HepG2 (cell line): Measurements from ENCODE around the gene TLNRD1. TPM values are rescaled to one million over a fixed set of nuclear protein-coding genes. Genes with fewer than 3 reads are reported as not detected.

Experiments
- AGO2 ChIP-seq: fragments of 200-400 bp; formaldehyde crosslinking; optimal IDR thresholded peaks from 2 replicates; pipeline ENCODE3; 2017; ENCODE audit warnings: mild to moderate bottlenecking, low read depth, low read length, moderate library complexity
- ATF3 ChIP-seq: sonication (generic); formaldehyde crosslinking; IDR thresholded peaks from 2 replicates; pipeline ENCODE4 v1.4.0; 2020; ENCODE audit warnings: missing genetic modification reagents
- ATF4 ChIP-seq, 2 experiments: fragments of 450-650 bp in 1 of 2; sonication (generic) in 1 of 2; formaldehyde crosslinking; IDR thresholded peaks; 2 replicates each; pipeline versions ENCODE4 v1.5.0 to v1.8.0; 2020 to 2022; ENCODE audit warnings: mild to moderate bottlenecking in 1 of 2, missing genetic modification reagents in 1 of 2
- ATF6 ChIP-seq: sonication (generic); formaldehyde crosslinking; conservative IDR thresholded peaks from 2 replicates; pipeline ENCODE4 v1.4.0; 2020; ENCODE audit warnings: missing genetic modification reagents
- CREB1 ChIP-seq, 2 experiments: fragments of 450-650 bp in 1 of 2; IDR thresholded peaks; 2 replicates each; pipeline ENCODE4 v1.6.1; 2016 to 2017; ENCODE audit warnings: control low read depth in 1 of 2, mild to moderate bottlenecking in 1 of 2, missing compliant biosample characterization in 1 of 2, missing genetic modification characterization in 1 of 2
- EHMT2 ChIP-seq: fragments of 200-600 bp; sonication (generic); IDR thresholded peaks from 2 replicates; pipeline ENCODE4 v1.7.0; 2017; ENCODE audit warnings: antibody characterized with exemption, low read depth, low read length, borderline replicate concordance
- ELF1 ChIP-seq: sonication (generic); formaldehyde crosslinking; IDR thresholded peaks from 2 replicates; pipeline ENCODE4 v1.4.0; 2020; ENCODE audit warnings: missing genetic modification reagents
- FOXO1 ChIP-seq: sonication (generic); formaldehyde crosslinking; IDR thresholded peaks from 2 replicates; pipeline ENCODE4 v1.4.0; 2020; ENCODE audit warnings: missing genetic modification reagents
- GATAD1 ChIP-seq: IDR thresholded peaks from 2 replicates; pipeline ENCODE4 v1.6.1; 2016; ENCODE audit warnings: missing genetic modification reagents, missing compliant biosample characterization
- KLF9 ChIP-seq: IDR thresholded peaks from 2 replicates; pipeline ENCODE4 v1.6.1; 2016; ENCODE audit warnings: low read depth
- MAZ ChIP-seq, 2 experiments: sonication (generic) in 1 of 2; formaldehyde crosslinking in 1 of 2; IDR thresholded peaks; 2 replicates each; pipeline versions ENCODE4 v1.5.0 to v1.6.1; 2012 to 2020; ENCODE audit warnings: low read depth in 2 of 2, mild to moderate bottlenecking in 2 of 2, borderline replicate concordance in 1 of 2, improper control_type of control experiment in 1 of 2, low read length in 1 of 2, missing genetic modification reagents in 1 of 2, moderate library complexity in 1 of 2
- MIXL1 ChIP-seq: IDR thresholded peaks from 2 replicates; pipeline ENCODE4 v1.6.1; 2016
- RARA ChIP-seq: IDR thresholded peaks from 2 replicates; pipeline ENCODE4 v1.6.1; 2016; ENCODE audit warnings: missing genetic modification reagents, missing compliant biosample characterization
- RBM39 ChIP-seq: fragments of 200-400 bp; formaldehyde crosslinking; IDR thresholded peaks from one replicate; pipeline ENCODE4 v1.6.1; 2018; ENCODE audit warnings: antibody characterized with exemption, mild to moderate bottlenecking, low read depth, low read length; ENCODE audit not compliant: poor library complexity, severe bottlenecking
- SP5 ChIP-seq: IDR thresholded peaks from 2 replicates; pipeline ENCODE4 v1.6.1; 2016; ENCODE audit warnings: low read depth, borderline replicate concordance
- TRIM24 ChIP-seq: sonication (generic); formaldehyde crosslinking; IDR thresholded peaks from 2 replicates; pipeline ENCODE4 v1.8.0; 2022; ENCODE audit warnings: mild to moderate bottlenecking, missing genetic modification reagents
- ZBTB1 ChIP-seq: sonication (generic); formaldehyde crosslinking; IDR thresholded peaks from 2 replicates; pipeline ENCODE4 v1.4.0; 2020; ENCODE audit warnings: missing genetic modification reagents, borderline replicate concordance
- ZBTB2 ChIP-seq: sonication (generic); formaldehyde crosslinking; IDR thresholded peaks from 2 replicates; pipeline ENCODE4 v1.8.0; 2022; ENCODE audit warnings: low read depth, missing genetic modification reagents
- ZNF205 ChIP-seq: IDR thresholded peaks from 2 replicates; pipeline ENCODE4 v1.6.1; 2018; ENCODE audit warnings: missing biosample characterization, missing genetic modification reagents
- ZNF580 ChIP-seq: IDR thresholded peaks from 2 replicates; pipeline ENCODE4 v1.6.1; 2016; ENCODE audit warnings: low read depth, borderline replicate concordance
- ZNF614 ChIP-seq: IDR thresholded peaks from 2 replicates; pipeline ENCODE4 v1.6.1; 2018; ENCODE audit warnings: missing biosample characterization, missing genetic modification reagents, inconsistent platforms, borderline replicate concordance
- ZNF672 ChIP-seq: sonication (generic); formaldehyde crosslinking; IDR thresholded peaks from 2 replicates; pipeline ENCODE4 v1.8.1; 2022; ENCODE audit warnings: missing genetic modification reagents
- ZNF773 ChIP-seq: sonication (generic); formaldehyde crosslinking; IDR thresholded peaks from 2 replicates; pipeline ENCODE4 v1.4.0; 2020; ENCODE audit warnings: missing genetic modification reagents, borderline replicate concordance
- ZSCAN22 ChIP-seq: sonication (generic); formaldehyde crosslinking; IDR thresholded peaks from 2 replicates; pipeline ENCODE4 v1.4.0; 2020; ENCODE audit warnings: mild to moderate bottlenecking, missing genetic modification reagents
- polyA plus RNA-seq, 8 experiments: library from polyadenylated mRNA; depleted of rRNA in 3 of 8; stranded (reverse) in 7 of 8; unstranded in 1 of 8; fragments of >200 nt; fragmentation: Illumina TruSeq in 4 of 8; extraction: Trizol in 4 of 8; gene quantifications; 2 replicates each; pipeline versions ENCODE4 v1.2.1 to v1.2.3, GENCODE V29; 2011 to 2016; ENCODE audit warnings: low read depth in 4 of 8, missing spikeins in 1 of 8, mixed read lengths in 1 of 8; ENCODE audit not compliant: insufficient read depth in 1 of 8
- total RNA-seq, 5 experiments: library from RNA; depleted of rRNA; stranded (reverse); fragments of >200 nt; fragmentation: Illumina TruSeq; extraction: Trizol; gene quantifications; 2 replicates each; pipeline ENCODE4 v1.2.3, GENCODE V29; 2016; ENCODE audit warnings: low read depth in 1 of 5

Gene TLNRD1
- total and polyA plus RNA-seq, 2 of the 13 experiments (the other 11 are each of a cell fraction or from before 2014, with no cell fraction given) = 3.4 to 5.3 TPM

- TF ChIP-seq EHMT2 (no peak), RBM39 (peak; percentile 72), ZNF672 (CRISPR knock-in tag) (peak; percentile 54; the same call in 1 of the 2 replicates), FOXO1 (CRISPR knock-in tag) (no peak), ZBTB2 (CRISPR knock-in tag) (peak; percentile 66), ZNF580 (CRISPR knock-in tag) (peak; percentile 73; the same call in 1 of the 2 replicates), ZNF773 (CRISPR knock-in tag) (no peak), ELF1 (CRISPR knock-in tag) (peak; percentile 65; the same call in 1 of the 2 replicates), KLF9 (CRISPR knock-in tag) (no peak), MIXL1 (CRISPR knock-in tag) (no peak), AGO2 (peak; percentile 35), ATF4 (CRISPR knock-in tag; IDR thresholded peaks at IDR 0.05) (peak in 1 of 2 experiments; percentile 46; a peak in 1 of 4 replicates), ZBTB1 (CRISPR knock-in tag) (no peak), ZNF614 (CRISPR knock-in tag) (peak; percentile 65; the same call in 1 of the 2 replicates), SP5 (CRISPR knock-in tag) (peak; percentile 86), GATAD1 (CRISPR knock-in tag) (peak; percentile 66), ZNF205 (CRISPR knock-in tag) (0 out of 2 replicates have a peak, but pooled peaks have one; percentile 38), ATF6 (no peak), MAZ (IDR thresholded peaks at IDR 0.05; ENCODE audit: borderline replicate concordance, low read depth, low read length) (peak; percentile 57; the same call in 1 of the 2 replicates), MAZ (CRISPR knock-in tag; IDR thresholded peaks at IDR 0.05; ENCODE audit: low read depth) (no peak; the same call in 1 of the 2 replicates), ZSCAN22 (CRISPR knock-in tag) (no peak), ATF3 (CRISPR knock-in tag) (no peak), TRIM24 (CRISPR knock-in tag) (no peak), RARA (CRISPR knock-in tag) (no peak), CREB1 (IDR thresholded peaks at IDR 0.05) (no peak), CREB1 (CRISPR knock-in tag; IDR thresholded peaks at IDR 0.05) (no peak)
Observed at GRCh38 chr15:81000624-81001151, at the start of gene TLNRD1 (continued).
